AG04450 (cell line): ENCODE data around the gene SLAMF9. TPM values are rescaled to one million over a fixed set of nuclear protein-coding genes. Genes with fewer than 3 reads are reported as not detected.
A peak's percentile ranks its signal among the peaks of the same experiment; 100 is the strongest.

ENCODE experiments used
- CTCF ChIA-PET: fragments of 300-600, 350-600 bp; formaldehyde crosslinking; extraction: SDS; loops from one replicate; lab custom pipeline; 2022; ENCODE audit warnings: antibody characterized with exemption, inconsistent platforms; lab: Charles Lee
- POLR2A ChIA-PET: fragments of 350-600 bp; formaldehyde crosslinking; extraction: SDS; loops from one replicate; lab custom pipeline; 2021; ENCODE audit warnings: antibody characterized with exemption, inconsistent platforms; lab: Yijun Ruan, JAX
- DNase-seq: peaks from one replicate; pipeline ENCODE4 v3.0.0-alpha.2; 2011; ENCODE audit warnings: low read depth, low spot score
- H3K27ac ChIP-seq: one replicate; pipeline ENCODE4 v1.5.1; 2012; ENCODE audit warnings: low read depth, low read length, control low read depth
- H3K27me3 ChIP-seq: one replicate; pipeline ENCODE4 v1.6.0; 2012; ENCODE audit warnings: low read length; ENCODE audit not compliant: control insufficient read depth, insufficient read depth
- H3K4me3 ChIP-seq: 2 replicates; pipeline ENCODE4 v1.5.1; 2011; ENCODE audit warnings: mild to moderate bottlenecking, low read depth, low read length, control low read depth
- H3K9me3 ChIP-seq: 2 replicates; pipeline ENCODE4 v1.5.1; 2012; ENCODE audit warnings: low read length; ENCODE audit not compliant: control insufficient read depth, insufficient read depth
- polyA plus RNA-seq: library from polyadenylated mRNA; depleted of rRNA; stranded (reverse); fragments of >200 nt; gene quantifications from 2 replicates; pipeline ENCODE4 v1.2.3, GENCODE V29; 2011
- TF ChIP-seq, protein P1 (sequence below): IDR thresholded peaks from 2 replicates; pipeline ENCODE4 v1.5.1; 2011; ENCODE audit warnings: low read depth, low read length, control low read depth, inconsistent platforms

The SLAMF9 gene
- polyA plus RNA-seq, 1 experiment: not detected

DNA sequence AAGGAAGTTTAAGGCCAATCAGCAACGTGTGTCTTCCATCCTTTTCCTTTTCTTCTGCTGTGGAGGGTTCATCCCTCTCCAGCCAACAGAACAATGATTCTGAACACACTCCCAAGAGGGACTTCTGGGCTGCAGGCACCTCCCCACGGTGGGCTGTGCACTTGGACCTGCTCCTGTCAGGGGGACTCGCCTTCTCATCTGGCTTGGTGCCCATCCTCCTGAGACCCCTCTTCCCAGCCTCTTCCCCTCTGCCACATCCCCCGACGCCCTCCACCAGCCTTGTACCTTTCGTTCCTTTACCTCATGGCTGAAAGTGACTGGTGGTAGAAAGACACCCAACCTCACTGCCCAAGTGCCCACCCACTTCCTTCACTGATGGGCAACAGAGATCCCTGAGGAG is 26.0 kb upstream of the SLAMF9 start:
- Histone ChIP-seq H3K4me3 (no peak overlapping the region), H3K27ac (no peak overlapping the region), H3K9me3 (no peaks in the 10 kb centered on the region), H3K27me3 (peaks cover 29% of the 10 kb centered on the region)
- POLR2A ChIA-PET: no interaction called here
- CTCF ChIA-PET: no interaction called here
- TF ChIP-seq, protein P1, sequence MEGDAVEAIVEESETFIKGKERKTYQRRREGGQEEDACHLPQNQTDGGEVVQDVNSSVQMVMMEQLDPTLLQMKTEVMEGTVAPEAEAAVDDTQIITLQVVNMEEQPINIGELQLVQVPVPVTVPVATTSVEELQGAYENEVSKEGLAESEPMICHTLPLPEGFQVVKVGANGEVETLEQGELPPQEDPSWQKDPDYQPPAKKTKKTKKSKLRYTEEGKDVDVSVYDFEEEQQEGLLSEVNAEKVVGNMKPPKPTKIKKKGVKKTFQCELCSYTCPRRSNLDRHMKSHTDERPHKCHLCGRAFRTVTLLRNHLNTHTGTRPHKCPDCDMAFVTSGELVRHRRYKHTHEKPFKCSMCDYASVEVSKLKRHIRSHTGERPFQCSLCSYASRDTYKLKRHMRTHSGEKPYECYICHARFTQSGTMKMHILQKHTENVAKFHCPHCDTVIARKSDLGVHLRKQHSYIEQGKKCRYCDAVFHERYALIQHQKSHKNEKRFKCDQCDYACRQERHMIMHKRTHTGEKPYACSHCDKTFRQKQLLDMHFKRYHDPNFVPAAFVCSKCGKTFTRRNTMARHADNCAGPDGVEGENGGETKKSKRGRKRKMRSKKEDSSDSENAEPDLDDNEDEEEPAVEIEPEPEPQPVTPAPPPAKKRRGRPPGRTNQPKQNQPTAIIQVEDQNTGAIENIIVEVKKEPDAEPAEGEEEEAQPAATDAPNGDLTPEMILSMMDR: no peak
- DNase-seq: no peak

DNA sequence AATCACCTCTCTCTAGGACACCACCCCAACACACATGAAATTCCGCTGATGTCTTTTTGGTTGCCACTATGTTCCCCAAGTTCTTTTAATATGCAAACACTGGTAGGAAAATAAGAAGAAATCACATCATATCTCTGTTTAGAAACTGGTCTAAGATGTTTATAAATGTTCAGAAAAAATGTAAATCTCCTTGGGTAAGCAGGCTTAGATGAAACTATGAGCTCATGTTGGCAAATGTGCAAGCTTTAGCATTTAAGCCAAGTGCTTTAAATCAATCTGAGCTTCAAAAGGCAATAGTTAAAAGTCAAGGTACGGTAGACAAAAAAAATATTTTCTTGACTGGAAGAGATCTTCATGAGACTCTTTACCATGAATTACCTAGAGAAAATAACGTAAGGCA is 25.2 kb upstream of the SLAMF9 start:
- ChIA-PET CTCF (interaction anchor here (0.6 to 1.5 kb wide), 4 partner anchors 18 to 398 kb away, joined by 3 to 4 read pairs (median 4); no protein-coding TSS in a partner anchor), POLR2A (interaction anchor here (0.7 kb wide), 1 partner anchor 71 kb away, joined by 5 read pairs; no protein-coding TSS in a partner anchor)
- Histone ChIP-seq H3K4me3 (no peak overlapping the region), H3K9me3 (no peaks in the 10 kb centered on the region), H3K27ac (no peak overlapping the region), H3K27me3 (peaks cover 32% of the 10 kb centered on the region)
- TF ChIP-seq, protein P1: no peak
- peak; percentile 41 for DNase-seq

DNA sequence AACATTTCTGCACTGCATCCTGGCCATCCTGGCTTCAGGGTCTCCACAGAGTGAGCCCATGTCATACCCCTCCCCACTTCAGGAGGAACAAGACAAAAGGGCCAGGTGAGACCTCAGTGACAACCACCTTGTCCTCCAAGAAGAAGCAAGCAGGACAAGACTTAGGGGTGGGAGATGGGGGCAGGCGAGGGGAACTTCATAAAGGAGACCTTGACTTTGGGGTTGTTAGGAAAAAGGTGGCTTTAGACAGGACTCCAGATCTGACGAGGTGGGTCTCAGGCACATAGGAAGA is 24.0 kb upstream of the SLAMF9 start:
- Histone ChIP-seq H3K27ac (no peak overlapping the region), H3K9me3 (no peaks in the 10 kb centered on the region), H3K4me3 (no peak overlapping the region), H3K27me3 (peaks cover 28% of the 10 kb centered on the region)
- no peak for DNase-seq
- POLR2A ChIA-PET: no interaction called here
- TF ChIP-seq, protein P1: no peak
- CTCF ChIA-PET: no interaction called here

DNA sequence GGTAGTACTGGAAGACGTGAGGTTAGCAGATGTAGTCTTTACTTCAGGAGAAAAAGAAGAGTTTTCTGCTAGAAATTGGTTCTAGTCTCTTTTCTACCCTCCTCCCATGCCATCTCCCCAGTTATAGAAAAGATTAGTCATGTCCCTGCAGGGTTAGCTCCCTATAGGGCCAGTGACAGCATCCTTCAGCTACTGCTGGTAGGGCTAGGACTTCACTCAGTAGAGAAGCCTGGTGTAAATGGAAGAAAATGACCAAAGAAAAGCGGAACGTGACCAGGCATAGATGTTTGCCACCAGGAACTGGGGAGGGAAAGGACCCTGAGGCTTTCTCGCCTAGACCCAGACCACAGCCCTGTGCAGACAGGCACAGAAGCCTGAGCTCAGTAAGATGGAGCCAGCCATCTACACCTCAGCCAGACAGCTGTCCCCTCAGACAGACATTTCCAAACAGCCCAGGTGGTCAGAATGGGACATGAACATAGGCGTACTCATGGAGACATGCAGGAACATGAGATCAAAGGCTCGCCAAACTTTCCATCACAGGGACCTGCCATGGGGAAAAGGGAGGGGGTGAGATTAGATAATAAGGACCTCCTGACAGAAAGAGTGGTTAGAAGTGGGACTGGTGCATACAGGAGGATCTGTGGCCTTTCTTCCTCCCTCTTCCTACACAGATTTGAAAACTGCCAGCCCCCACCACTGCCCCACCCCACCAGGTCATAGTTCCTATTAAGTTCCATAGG is 23.5 kb upstream of the SLAMF9 start:
- ChIA-PET CTCF (interaction anchor here (1.4 kb wide), 1 partner anchor 30 kb away, joined by 8 read pairs; no protein-coding TSS in a partner anchor), POLR2A (no interaction called here)
- Histone ChIP-seq H3K27ac (no peak overlapping the region), H3K27me3 (peaks cover 28% of the 10 kb centered on the region), H3K4me3 (no peak overlapping the region), H3K9me3 (no peaks in the 10 kb centered on the region)
- no peak for DNase-seq
- TF ChIP-seq, protein P1: no peak

DNA sequence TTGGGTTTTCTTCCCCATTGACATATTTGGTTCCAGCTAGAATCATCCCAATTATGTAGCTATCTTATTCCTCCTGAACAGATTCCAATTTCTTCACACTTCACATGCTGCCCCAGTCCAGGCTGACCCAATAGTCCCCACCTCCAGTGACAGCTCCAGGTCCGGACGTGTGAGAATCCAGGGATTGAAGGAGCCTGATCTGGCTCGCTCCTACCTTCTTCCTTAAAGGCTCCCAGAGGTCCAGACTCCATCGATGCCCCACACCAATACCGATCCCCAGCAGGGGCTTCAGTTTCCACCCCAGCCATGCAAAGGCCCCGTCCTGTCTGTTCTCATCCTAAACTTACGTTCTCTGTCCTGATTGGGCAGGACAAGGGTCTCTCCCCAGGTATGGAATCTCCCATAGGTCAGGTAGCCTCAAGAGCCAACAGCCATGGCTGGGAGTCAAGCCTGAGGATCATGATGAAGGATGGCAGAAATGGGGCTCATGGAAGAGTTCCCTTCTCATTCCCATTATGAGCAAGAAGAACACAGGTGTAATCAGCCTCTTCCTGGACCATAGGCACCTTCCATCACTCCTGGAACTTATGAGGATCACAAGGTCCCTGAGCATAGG is 20.4 kb upstream of the SLAMF9 start:
- peaks cover 19% of the 10 kb centered on the region for H3K27me3 ChIP-seq
- DNase-seq: no peak
- no peak overlapping the region for H3K4me3 ChIP-seq
- no peak overlapping the region for H3K27ac ChIP-seq
- POLR2A ChIA-PET: no interaction called here
- H3K9me3 ChIP-seq: no peaks in the 10 kb centered on the region
- CTCF ChIA-PET: interaction anchor here (1.3 kb wide), 1 partner anchor 32 kb away, joined by 5 read pairs; no protein-coding TSS in a partner anchor
- TF ChIP-seq, protein P1: no peak
